Measurements from ENCODE around the gene RIMBP2. TPM values are rescaled to one million over a fixed set of nuclear protein-coding genes. Genes with fewer than 3 reads are reported as not detected.

Gene RIMBP2
- total and polyA plus RNA-seq, 9 of the 15 experiments (the other 6 are each of a cell fraction or from before 2014, with no cell fraction given) = not detected

DNA sequence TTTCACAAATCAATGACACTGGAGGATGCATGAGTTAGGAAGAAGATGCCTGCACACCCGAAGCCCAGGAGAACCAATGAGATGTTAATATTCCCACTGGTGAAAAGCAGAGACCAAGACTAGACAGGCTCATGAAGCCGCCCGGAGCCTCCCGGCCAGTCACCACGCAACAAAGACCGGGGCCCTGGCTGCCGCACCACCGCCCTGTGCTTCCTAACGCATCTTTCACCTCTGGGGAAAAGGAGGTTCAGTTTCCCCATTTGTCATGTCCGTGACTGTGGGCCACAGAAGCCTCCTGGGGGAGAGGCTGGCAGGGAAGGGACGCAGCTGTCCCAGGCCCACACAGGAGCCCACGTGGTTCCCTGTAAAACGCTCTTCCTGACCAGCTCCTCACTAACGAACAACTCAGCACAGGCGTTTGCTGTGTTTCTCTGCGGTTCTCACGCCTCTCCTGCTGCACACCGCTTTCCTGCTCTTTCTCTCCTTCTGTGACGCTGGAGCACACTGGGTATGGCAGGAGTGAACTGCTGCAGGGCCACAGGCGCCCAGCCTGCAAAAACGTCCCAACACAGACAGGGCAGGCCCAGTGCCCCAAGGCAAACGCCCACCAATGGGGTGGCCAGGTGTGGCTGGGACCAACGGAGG lies 10.8 kb downstream of the RIMBP2 start:
- no peak for ATAC-seq
- WGBS (ENCODE audit: insufficient coverage, low coverage, missing lambda C conversion rate) = under 1% methylated on average over 22 of the region's 23 CpGs
- H3K4me1 ChIP-seq (replicated peaks in 1 of 2; ENCODE audit: control insufficient read depth in 2 of 2, insufficient read depth in 2 of 2, low read length in 2 of 2) = peaks cover 0 to 4% of the 10 kb centered on the region in 2 experiments; a peak in 2 of 5 replicates
- no peak for DNase-seq (ENCODE audit: extremely low read depth in 1 of 4, low spot score in 3 of 4)
- CTCF ChIA-PET (ENCODE audit: low intra/inter-chr PET ratio) = no interaction called here
- no peak overlapping the region for H3K27ac ChIP-seq (ENCODE audit: extremely low read depth, low read depth, low read length)
- H3K9me3 ChIP-seq (replicated peaks; ENCODE audit: control insufficient read depth, insufficient read depth, low read depth, low read length) = no peaks in the 10 kb centered on the region
- H3K79me2 ChIP-seq (ENCODE audit: control insufficient read depth, insufficient read depth, low read length) = no peaks in the 10 kb centered on the region
- no peak for FAIRE-seq
- H3K27me3 ChIP-seq (ENCODE audit: control insufficient read depth in 2 of 2, insufficient read depth in 2 of 2, low read length in 2 of 2) = peaks cover 46 to 88% of the 10 kb centered on the region in 2 experiments
- TF ChIP-seq ZNF324 (CRISPR knock-in tag; IDR thresholded peaks at IDR 0.05) (no peak), MAZ (CRISPR knock-in tag; conservative IDR thresholded peaks at IDR 0.05 in 1 of 2, IDR thresholded peaks at IDR 0.05 in 1 of 2) (no peak), ZBTB11 (CRISPR knock-in tag; IDR thresholded peaks at IDR 0.05) (no peak), EHMT2 (IDR thresholded peaks at IDR 0.05) (no peak), PHF8 (IDR thresholded peaks at IDR 0.05; ENCODE audit: borderline replicate concordance, low read length) (no peak), TEAD4 (IDR thresholded peaks at IDR 0.05; ENCODE audit: low read length) (no peak), TEAD4 (CRISPR knock-in tag; IDR thresholded peaks at IDR 0.05; ENCODE audit: borderline replicate concordance) (no peak), ZNF436 (CRISPR knock-in tag; IDR thresholded peaks at IDR 0.05) (no peak), ZNF408 (CRISPR knock-in tag; IDR thresholded peaks at IDR 0.05; ENCODE audit: low read depth) (no peak)
- TF ChIP-seq, protein P1, sequence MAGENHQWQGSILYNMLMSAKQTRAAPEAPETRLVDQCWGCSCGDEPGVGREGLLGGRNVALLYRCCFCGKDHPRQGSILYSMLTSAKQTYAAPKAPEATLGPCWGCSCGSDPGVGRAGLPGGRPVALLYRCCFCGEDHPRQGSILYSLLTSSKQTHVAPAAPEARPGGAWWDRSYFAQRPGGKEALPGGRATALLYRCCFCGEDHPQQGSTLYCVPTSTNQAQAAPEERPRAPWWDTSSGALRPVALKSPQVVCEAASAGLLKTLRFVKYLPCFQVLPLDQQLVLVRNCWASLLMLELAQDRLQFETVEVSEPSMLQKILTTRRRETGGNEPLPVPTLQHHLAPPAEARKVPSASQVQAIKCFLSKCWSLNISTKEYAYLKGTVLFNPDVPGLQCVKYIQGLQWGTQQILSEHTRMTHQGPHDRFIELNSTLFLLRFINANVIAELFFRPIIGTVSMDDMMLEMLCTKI (IDR thresholded peaks at IDR 0.05; ENCODE audit: partially characterized antibody) = no peak
- H3K36me3 ChIP-seq (ENCODE audit: control insufficient read depth, insufficient read depth, low read length) = no peaks in the 10 kb centered on the region
- peaks cover 2% of the 10 kb centered on the region; the same call in 1 of the 2 replicates for H4K20me1 ChIP-seq (replicated peaks; ENCODE audit: control insufficient read depth, insufficient read depth, low read length)
- intact Hi-C loops (cut with micrococcal nuclease) (no loop called here), in situ Hi-C loops (cut with MboI) (no loop called here)
- H3K4me2 ChIP-seq (ENCODE audit: insufficient read depth, low read length) = no peak overlapping the region
- H2AFZ ChIP-seq (ENCODE audit: low read depth, low read length) = no peak overlapping the region
- no peak overlapping the region for H3K4me3 ChIP-seq
- H3K9ac ChIP-seq (ENCODE audit: insufficient read depth in 1 of 2, low read depth in 2 of 2, low read length in 2 of 2) = no peak overlapping the region
- no TSS peak for BruUV-seq (replicated peaks)
- no peaks in the 10 kb centered on the region for H3K9me1 ChIP-seq (ENCODE audit: control insufficient read depth, insufficient read depth, low read length)
- POLR2A ChIA-PET = no interaction called here

Data from K562 (cell line).